NCI-H1105 treated with DMSO at 0.1 percent for 48 hours (cell line): Measurements from ENCODE around the gene VIT.

ENCODE experiments used
- DNase-seq: peaks from one replicate; lab custom pipeline; 2025; lab: John Stamatoyannopoulos, UW

VIT gene

GRCh38 chr2:36696533-36696932 lies at the start of gene VIT:
Gene VIT (plus strand): TSS chr2:36696707. CDS start chr2:36716371, 19,664 bp downstream.
- no peak for DNase-seq

GRCh38 chr2:36650031-36650829 lies 46.3 kb upstream of the VIT start:
- no peak for DNase-seq

- DNase-seq, result no peak
Observed at GRCh38 chr2:36653155-36653554, 43.4 kb upstream of the VIT start.

GRCh38 chr2:36653967-36654694 lies 42.4 kb upstream of the VIT start:
- no peak for DNase-seq

GRCh38 chr2:36655453-36655852 lies 41.1 kb upstream of the VIT start:
- no peak for DNase-seq

GRCh38 chr2:36657703-36658102 lies 38.8 kb upstream of the VIT start:
- no peak for DNase-seq

- no peak for DNase-seq
Observed at GRCh38 chr2:36658277-36658748, 38.2 kb upstream of the VIT start.

- DNase-seq, result no peak
Observed at GRCh38 chr2:36659218-36659617, 37.3 kb upstream of the VIT start.

GRCh38 chr2:36659872-36660312 lies 36.6 kb upstream of the VIT start:
- no peak for DNase-seq

- DNase-seq, result no peak
Observed at GRCh38 chr2:36662638-36663037, 33.9 kb upstream of the VIT start.

GRCh38 chr2:36663295-36663694 lies 33.2 kb upstream of the VIT start:
- no peak for DNase-seq

GRCh38 chr2:36663851-36664695 lies 32.4 kb upstream of the VIT start:
- peak; percentile 47 for DNase-seq

GRCh38 chr2:36664696-36665076 lies 31.8 kb upstream of the VIT start:
- no peak for DNase-seq

- no peak for DNase-seq
Observed at GRCh38 chr2:36667931-36668330, 28.6 kb upstream of the VIT start.

- no peak for DNase-seq
Observed at GRCh38 chr2:36670881-36671595, 25.5 kb upstream of the VIT start.

- no peak for DNase-seq
Observed at GRCh38 chr2:36671731-36672130, 24.8 kb upstream of the VIT start.

GRCh38 chr2:36672199-36672598 lies 24.3 kb upstream of the VIT start:
- DNase-seq, result peak; percentile 3

GRCh38 chr2:36675579-36676282 lies 20.8 kb upstream of the VIT start:
- DNase-seq, result no peak

GRCh38 chr2:36676364-36676763 lies 20.1 kb upstream of the VIT start:
- no peak for DNase-seq

GRCh38 chr2:36677386-36677785 lies 19.1 kb upstream of the VIT start:
- no peak for DNase-seq

GRCh38 chr2:36677996-36678605 lies 18.4 kb upstream of the VIT start:
- DNase-seq, result no peak
